Measurements from ENCODE around the gene ISG20. TPM values are rescaled to one million over a fixed set of nuclear protein-coding genes. Genes with fewer than 3 reads are reported as not detected.

Gene ISG20
- polyA plus RNA-seq, 4 donors, result 0.83 to 1.8 (median 1.3) TPM

DNA sequence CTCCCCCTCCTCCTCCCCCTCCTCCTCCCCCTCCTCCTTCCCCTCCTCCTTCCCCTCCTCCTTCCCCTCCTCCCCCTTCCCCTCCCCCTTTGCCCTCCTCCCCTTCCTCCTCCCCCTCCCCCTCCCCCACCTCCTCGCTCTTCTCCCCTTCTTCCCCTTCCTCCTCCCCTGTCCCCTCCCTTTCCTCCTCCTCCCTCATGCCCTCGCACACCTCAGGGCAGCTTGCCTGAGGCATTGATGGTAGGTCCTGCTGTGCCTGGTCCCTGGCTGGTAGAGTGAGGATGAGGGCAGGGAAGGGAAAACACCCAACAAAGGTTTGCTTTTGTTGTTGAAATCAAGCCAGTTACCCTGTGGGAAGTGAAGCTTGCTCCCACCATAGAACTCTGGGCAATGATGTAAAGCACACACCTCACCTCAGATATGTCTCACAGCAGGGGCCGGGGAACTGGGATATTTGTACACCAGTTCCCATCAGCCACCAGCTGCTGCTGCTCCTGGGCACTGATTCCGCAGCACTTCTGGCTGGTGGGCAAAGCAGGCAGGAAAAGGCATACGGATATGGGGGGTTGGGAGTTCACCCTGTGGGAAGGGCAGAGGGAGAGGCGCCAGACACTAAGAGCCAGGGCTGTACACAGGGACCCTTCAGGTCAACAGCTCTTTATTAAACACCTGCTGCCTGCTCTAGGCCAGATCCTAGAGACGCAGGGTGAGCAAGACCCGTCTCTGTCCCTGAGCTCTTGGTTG is 13.8 kb downstream of the ISG20 start:
- DNase-seq (ENCODE audit: low read depth in 4 of 4, low spot score in 3 of 4), result no peak

- DNase-seq (ENCODE audit: low read depth in 4 of 4, low spot score in 3 of 4), result no peak
These were observed 14.6 kb downstream of the ISG20 start for GRCh38 chr15:88653200-88654064.

DNA sequence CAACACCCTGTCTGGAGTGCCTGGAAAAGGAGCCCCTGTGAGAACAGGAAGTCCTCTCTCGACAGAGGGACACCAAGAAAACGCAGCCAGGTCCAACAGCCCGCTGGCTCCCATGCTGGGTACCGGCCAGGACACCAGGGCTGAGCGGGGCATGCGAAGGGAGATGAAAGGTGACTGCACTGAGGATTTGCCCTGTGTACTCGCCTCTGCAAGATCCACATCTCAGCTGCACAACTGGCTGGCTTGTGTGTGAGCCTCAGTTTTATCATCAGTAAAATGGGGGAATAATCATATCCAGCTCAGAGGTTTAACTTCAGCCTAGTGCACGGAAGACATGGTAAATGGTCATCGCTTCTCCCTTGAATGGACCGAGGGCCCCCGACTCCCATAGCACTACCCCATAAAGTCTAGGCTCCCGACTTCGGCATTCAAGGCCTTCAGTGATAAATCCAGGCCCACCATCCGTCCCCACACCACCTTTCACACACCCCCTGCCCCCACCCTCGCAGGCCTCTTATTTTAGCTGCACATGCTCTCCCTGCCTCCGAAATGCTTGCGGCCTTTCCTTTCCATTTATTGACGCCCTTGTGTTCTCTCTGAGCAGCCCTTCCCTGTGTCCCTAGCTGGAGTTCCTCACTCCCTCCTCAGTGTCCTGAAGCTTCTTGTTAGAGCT is 15.8 kb downstream of the ISG20 start:
- DNase-seq (ENCODE audit: low read depth in 4 of 4, low spot score in 3 of 4), result no peak

GRCh38 chr15:88655103-88655553 is 16.3 kb downstream of the ISG20 start:
- no peak for DNase-seq (ENCODE audit: low read depth in 4 of 4, low spot score in 3 of 4)

DNA sequence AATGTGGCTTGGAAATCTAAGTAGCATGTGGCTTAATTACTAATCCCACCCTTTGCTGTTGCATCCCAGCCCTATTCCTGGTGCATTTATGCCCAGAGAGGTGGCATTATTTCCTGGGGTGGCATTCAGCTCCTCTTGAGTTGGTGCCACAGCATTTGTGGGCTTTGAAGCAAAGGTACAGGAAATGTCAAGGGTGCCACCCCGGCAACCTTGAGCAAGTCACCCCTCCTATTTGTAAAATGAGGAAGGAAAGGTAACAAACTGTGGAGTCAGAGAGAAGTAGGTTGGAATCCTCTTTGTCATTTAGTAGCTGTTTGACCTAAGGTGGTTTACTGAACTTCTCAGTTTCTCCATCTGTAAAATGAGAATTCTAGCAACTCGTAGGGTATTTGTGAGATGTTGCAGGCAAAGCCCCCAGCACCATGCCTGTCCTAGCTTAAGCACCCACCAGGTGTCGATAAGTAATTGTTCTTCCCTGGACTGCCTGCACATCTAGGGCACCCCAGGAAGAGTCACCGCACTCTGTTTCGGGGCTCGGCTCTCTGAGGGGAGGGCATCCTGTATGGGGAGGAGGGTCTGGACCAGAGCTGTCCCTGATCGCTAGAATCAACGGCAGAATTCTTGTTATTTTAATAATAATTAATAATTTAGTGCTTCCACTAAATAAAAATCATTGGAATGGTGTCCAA is 17.1 kb downstream of the ISG20 start:
- no peak for DNase-seq (ENCODE audit: low read depth in 4 of 4, low spot score in 3 of 4)

DNA sequence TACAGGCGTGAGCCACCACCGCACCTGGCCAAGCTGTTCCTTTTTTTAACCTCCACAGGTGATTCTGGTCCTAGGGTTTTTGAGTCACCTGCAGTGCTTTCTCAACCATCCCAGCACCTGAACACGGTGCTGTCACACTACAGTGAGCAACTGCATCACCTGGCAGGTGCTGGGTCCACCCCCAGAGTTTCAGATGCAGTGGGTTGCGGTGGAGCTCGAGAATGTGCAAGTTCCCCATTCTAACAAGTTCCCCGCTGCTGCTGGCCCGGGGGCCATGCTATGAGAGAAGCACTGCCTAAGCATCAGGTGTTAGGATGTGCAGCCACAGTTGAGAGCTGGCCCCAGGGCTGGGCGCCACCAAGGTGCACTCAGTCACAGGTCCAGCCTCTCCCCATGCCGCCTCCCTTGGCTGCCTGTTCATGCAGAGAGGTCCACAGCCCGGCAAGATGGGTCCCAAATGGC is 18.0 kb downstream of the ISG20 start:
- no peak for DNase-seq (ENCODE audit: low read depth in 4 of 4, low spot score in 3 of 4)

DNA sequence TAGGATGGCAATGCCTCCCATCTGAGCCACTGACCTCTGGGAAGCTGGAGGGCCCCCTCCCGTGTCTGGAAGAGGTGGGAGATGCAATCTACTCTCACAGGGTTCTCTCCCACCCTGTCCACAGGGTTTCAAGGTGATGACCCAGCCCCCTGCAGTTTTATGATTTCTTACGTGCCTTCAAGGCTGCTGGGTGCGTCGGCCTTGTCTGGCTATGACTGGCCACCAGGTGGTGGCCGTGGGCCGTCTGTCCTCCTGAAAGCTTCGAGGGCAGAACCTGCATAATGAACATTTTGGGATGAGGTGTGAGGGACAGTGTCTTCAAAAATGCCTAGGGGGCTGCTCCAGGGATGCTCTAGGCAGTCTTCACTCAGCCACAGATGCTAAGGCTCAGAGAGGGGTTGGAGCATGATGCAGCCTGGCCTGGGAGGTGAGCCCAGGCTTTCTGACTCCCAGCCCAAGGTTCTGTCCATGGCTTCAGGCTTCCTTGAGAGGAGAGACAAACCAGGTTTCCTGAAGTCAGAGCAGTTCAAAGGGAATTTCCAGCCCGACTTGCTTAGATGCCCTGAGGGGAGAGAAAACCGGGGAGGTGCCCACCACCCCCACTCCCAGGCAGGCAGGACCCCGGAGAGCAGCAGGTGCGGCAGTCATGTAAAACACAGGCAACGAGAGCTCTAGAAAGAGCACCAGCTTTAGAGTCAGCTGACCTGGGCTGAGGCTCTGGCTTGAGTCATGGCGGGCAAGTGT is 18.7 kb downstream of the ISG20 start:
- DNase-seq (ENCODE audit: low read depth in 4 of 4, low spot score in 3 of 4), result no peak

GRCh38 chr15:88658070-88658965 is 19.5 kb downstream of the ISG20 start:
- DNase-seq (ENCODE audit: low read depth in 4 of 4, low spot score in 3 of 4), result no peak

- no peak for DNase-seq (ENCODE audit: low read depth in 4 of 4, low spot score in 3 of 4)
These were observed 20.4 kb downstream of the ISG20 start for GRCh38 chr15:88658972-88659931.

GRCh38 chr15:88661041-88661700 is 22.4 kb downstream of the ISG20 start:
- DNase-seq (ENCODE audit: low read depth in 4 of 4, low spot score in 3 of 4), result no peak

- no peak for DNase-seq (ENCODE audit: low read depth in 4 of 4, low spot score in 3 of 4)
These were observed 23.1 kb downstream of the ISG20 start for GRCh38 chr15:88661761-88662556.

DNA sequence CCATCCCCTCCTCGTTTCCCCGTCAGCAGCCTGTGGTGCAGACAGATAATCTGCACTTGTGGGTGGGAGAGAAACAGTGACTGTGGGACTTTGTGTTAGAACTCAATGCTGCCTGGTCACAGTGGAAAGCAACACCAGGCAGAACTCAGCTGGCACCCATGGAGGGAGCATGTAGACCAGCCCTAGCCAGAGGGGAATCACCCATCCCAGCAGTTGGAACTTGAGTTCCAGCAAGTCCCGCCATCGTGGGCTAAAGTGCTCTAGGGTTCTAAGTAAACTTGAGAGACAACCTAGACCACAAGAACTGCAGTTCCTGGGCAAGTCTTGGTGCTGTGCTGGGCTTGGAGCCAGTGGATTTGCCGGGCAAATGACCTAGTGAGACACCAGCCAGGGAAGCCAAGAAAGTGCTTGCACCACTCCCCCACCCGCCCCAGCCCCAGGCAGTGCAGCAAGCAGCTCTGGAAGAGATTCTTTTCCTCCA is 24.4 kb downstream of the ISG20 start:
- DNase-seq (ENCODE audit: low read depth in 4 of 4, low spot score in 3 of 4), result no peak

- no peak for DNase-seq (ENCODE audit: low read depth in 4 of 4, low spot score in 3 of 4)
These were observed 25.4 kb downstream of the ISG20 start for GRCh38 chr15:88664151-88664778.

DNA sequence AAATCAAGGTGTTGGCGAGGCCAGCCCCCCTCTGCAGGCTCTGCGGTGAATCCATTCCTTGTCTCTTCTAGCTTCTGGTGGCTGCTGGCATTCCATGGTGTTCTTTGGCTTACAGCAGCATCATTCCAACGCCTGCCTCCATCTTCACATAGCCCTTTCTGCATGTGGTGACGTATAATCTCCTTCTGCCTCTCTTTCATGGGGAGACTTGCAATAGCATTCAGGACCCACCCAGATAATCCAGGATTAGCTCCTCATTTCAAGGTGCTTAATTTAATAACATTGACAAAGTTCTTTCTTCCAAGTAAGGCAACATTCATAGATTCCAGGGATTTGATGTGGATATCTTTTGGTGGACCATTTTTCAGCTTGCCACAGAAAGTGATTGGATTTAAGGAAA is 35.8 kb downstream of the ISG20 start:
- DNase-seq (ENCODE audit: low read depth in 4 of 4, low spot score in 3 of 4), result no peak

GRCh38 chr15:88678755-88679154 is 39.9 kb downstream of the ISG20 start:
- DNase-seq (ENCODE audit: low read depth in 4 of 4, low spot score in 3 of 4), result no peak

Measured in left renal pelvis (tissue), 4 donors.